ENCODE data around the gene LIMS2. TPM values are rescaled to one million over a fixed set of nuclear protein-coding genes. Genes with fewer than 3 reads are reported as not detected.

LIMS2 gene
- total RNA-seq, 1 donor from 2014 or later: 6.2 TPM

DNA sequence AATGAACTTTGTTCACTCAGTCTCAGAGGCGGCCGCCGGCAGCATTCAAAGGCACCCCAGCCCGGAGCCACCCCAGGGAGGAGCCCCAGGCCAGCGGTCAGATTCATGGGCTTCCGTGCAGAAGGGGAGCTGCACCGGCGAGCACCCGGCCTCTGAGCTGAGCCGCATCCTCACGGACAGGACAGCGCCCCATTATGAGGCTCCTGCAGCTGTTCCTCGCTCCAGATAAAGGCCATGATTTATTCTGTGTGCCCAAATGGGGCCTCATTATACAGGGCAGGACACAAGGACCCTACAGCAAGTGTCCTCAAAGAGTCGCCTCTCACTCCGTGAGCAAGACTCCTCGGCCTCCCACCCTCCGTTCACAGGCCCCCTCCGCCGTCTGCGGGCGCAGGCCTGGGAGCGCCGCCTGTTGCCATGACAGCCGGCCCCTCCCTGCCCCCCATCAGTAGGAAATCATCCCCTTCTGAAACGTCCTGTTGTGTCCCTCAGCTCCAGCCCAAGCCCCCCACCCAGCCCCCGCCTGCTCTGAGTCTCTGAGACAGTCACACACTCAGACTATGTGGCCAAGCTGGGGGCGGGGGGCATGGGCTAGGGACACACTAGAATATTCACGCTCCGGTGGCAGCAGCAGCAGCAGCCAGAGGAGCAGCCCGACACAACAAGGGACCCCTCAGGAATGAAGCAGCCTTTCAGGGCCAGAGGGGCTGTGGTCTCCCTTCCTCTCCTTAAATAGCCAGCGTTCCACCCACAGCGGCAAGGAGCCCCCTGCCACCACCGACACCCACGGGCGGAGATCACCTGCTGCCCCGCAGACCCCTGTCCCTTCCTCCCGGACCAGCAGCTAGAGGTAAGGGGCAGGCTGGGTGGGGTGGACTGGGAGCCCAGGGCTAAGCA is 29.7 kb downstream of the LIMS2 start, which contains the start of gene GPR17:
GPR17 (plus strand) TSS at position 759 of the 897 bp plus-strand sequence. CDS start 4,583 bp downstream, outside the sequence.
- no peak within 1 kb of the TSS for H3K4me3 Mint-ChIP-seq (ENCODE audit: low read depth)
- no peak for TF ChIP-seq CTCF (IDR thresholded peaks at IDR 0.05; ENCODE audit: unreplicated experiment)
- H3K36me3 Mint-ChIP-seq (ENCODE audit: insufficient read depth): no peaks in the 10 kb centered on the region
- H3K27ac Mint-ChIP-seq: no peak within 1 kb of the TSS
- peaks cover 12% of the 10 kb centered on the region for H3K27me3 Mint-ChIP-seq
- peaks cover 4% of the 10 kb centered on the region for H3K4me1 Mint-ChIP-seq (ENCODE audit: low read depth)
- no peaks in the 10 kb centered on the region for H3K9me3 Mint-ChIP-seq (ENCODE audit: low read depth)
- no peak for DNase-seq (ENCODE audit: low spot score, unreplicated experiment)

DNA sequence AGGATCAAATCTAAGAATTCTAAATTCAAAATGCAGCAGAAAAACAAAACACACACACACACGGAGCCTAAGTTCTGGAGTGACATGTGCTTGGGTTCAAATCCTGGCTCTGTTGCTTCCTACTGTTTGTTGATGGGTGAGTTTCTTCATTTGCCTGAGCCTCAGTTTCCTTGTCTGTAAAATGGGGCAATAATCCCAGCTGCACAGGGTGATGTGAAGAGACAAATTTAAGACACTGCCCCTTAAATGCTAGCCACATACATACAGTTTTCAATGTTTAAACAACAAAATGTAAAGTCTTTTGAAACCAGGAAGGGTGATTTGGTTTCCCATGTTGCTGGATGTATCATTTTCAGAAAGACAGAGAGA is 30.3 kb downstream of the LIMS2 start:
- Mint-ChIP-seq H3K4me1 (ENCODE audit: low read depth) (peaks cover 4% of the 10 kb centered on the region), H3K9me3 (ENCODE audit: low read depth) (no peaks in the 10 kb centered on the region), H3K36me3 (ENCODE audit: insufficient read depth) (no peaks in the 10 kb centered on the region), H3K27me3 (peaks cover 12% of the 10 kb centered on the region), H3K4me3 (ENCODE audit: low read depth) (no peak overlapping the region), H3K27ac (no peak overlapping the region)
- DNase-seq (ENCODE audit: low spot score, unreplicated experiment): no peak
- TF ChIP-seq CTCF (IDR thresholded peaks at IDR 0.05; ENCODE audit: unreplicated experiment): no peak

DNA sequence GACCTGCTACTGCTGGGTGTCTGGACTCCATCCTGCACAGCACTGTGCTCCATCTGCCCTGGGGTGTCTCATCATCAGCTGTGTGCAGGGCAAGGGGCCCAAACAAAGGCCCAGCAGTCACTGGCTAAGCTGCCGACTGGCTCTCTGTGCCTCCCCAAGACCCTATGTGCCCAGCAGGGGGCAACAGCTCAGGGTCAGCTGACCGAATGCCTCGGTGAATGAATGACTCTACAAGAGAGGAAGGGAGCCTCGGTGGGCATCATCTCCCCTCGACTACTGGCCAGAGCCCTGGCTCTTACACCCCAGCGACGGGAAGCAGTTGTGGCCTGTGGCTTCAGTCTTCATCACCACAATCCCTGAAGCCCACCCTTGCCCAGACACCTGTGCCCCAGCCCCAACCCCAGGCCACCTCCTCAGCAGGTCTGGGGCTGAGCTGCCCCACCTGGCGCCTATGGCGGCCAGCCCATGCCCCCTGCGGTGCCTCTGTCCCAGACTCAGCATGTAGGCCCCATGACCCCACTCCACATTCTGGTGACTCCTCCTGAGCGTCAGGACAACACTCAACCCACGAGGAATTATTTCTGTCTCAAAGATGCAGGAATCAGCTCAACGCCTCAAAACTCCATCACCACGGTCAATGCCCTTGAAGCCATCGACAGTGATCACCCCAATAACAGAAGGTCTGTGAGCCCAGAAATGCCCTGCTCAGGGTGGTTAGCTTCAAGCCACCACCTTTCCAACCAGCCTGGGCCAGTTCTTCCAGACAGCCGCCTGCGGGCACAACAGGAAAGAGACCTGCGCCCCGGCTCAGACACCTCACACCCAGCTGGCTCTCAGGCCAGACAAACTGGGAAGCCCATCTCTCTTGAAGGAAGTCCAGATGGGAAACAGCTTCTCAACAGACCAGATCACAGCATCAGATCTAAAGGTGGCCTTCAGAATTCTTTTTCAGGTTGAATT is 31.0 kb downstream of the LIMS2 start:
- DNase-seq (ENCODE audit: low spot score, unreplicated experiment): no peak
- no peak overlapping the region for H3K4me3 Mint-ChIP-seq (ENCODE audit: low read depth)

GRCh38 chr2:127643439-127644065 is 31.8 kb downstream of the LIMS2 start:
- Mint-ChIP-seq H3K9me3 (ENCODE audit: low read depth) (no peaks in the 10 kb centered on the region), H3K27ac (no peak overlapping the region), H3K36me3 (ENCODE audit: insufficient read depth) (no peaks in the 10 kb centered on the region), H3K27me3 (peaks cover 10% of the 10 kb centered on the region), H3K4me1 (ENCODE audit: low read depth) (peaks cover 2% of the 10 kb centered on the region), H3K4me3 (ENCODE audit: low read depth) (no peak overlapping the region)
- no peak for TF ChIP-seq CTCF (IDR thresholded peaks at IDR 0.05; ENCODE audit: unreplicated experiment)
- no peak for DNase-seq (ENCODE audit: low spot score, unreplicated experiment)

More for the DNA sequence above, 31.0 kb downstream of the LIMS2 start:
- peaks cover 2% of the 10 kb centered on the region for H3K4me1 Mint-ChIP-seq (ENCODE audit: low read depth)
- H3K9me3 Mint-ChIP-seq (ENCODE audit: low read depth): no peaks in the 10 kb centered on the region
- TF ChIP-seq CTCF (IDR thresholded peaks at IDR 0.05; ENCODE audit: unreplicated experiment): peak; percentile 11
- peaks cover 10% of the 10 kb centered on the region for H3K27me3 Mint-ChIP-seq
- H3K27ac Mint-ChIP-seq: no peak overlapping the region
- no peaks in the 10 kb centered on the region for H3K36me3 Mint-ChIP-seq (ENCODE audit: insufficient read depth)
